ENCODE results near the gene RALGPS1. TPM values are rescaled to one million over a fixed set of nuclear protein-coding genes. Genes with fewer than 3 reads are reported as not detected.

Gene RALGPS1
- polyA plus RNA-seq, 1 donor from 2014 or later, result 8.0 TPM

DNA sequence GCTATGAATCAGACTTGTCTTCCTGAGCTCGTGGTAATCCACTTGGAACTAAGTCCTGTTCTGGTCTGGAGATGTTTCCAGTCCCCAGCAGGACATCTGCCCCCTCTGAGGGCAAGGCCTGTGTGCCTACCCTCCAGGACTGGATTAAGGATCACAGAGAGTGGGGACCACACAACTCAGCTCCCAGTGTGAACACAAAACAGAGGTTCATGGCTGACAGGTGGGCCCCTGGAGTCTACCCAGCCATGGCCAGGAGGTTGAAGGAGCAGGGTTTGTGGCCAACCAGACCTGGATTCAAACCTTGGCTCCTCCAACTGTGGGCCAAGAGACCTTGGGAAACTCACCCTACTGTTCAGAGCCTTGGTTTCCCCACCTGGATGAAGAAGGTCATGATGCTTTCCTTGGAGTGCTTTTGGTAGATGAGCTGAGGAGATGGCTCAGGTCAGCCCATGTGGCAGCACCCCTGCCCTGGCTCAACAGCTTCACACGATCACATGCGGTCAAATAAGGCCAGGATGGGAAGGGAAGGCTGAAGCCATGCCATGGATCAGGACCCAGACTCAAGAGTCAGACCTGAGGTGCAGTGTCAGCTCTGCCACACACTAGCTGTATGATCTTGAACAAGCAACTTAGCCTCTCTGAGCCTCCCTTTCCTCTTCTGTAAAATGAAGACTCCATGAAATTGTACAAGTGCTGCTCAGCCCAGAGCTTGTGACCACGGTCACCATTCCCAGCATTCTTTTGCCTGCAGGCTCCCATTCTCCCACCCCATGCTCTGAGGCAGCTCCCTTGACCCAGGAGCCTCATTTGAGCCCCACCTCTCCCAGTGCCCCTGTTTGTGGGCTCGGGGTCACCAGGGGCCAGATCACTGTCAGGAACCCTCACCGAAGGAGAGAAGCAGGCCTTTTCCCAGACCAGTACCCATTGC is 235.1 kb downstream of the RALGPS1 start:
- Mint-ChIP-seq H3K4me1 (peaks cover 11 to 19% (median 15%) of the 10 kb centered on the region in 3 donors), H3K4me3 (no peak overlapping the region), H3K27me3 (no peaks in the 10 kb centered on the region), H3K36me3 (peaks cover 5% of the 10 kb centered on the region), H3K9me3 (peaks cover 0 to 2% (median 0%) of the 10 kb centered on the region in 3 donors), H3K27ac (peak overlapping the region in 1 of 3 donors; percentile 35)

DNA sequence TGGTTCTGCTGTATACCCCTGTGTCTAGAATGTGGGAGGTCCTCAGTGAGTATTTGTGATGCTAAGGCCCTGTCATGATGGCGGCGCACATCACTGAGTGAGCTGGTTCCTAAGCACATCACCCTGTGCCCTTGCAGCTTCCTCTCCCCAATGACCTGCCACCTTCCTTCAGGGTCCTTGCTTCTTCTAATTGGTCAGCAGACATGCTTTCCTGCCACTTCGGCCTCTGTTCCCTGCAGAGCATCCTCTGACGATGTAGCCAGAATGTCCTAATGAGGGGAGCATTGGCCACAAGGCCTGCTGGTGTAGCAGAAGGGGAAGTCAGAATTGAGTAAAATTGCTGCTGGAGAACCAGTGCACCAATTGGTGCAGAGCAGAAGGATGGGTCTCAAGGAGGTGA is 238.9 kb downstream of the RALGPS1 start:
- peak overlapping the region in 1 of 3 donors; percentile 67 for H3K27ac Mint-ChIP-seq
- no peaks in the 10 kb centered on the region for H3K27me3 Mint-ChIP-seq
- peaks cover 13 to 21% (median 18%) of the 10 kb centered on the region in 3 donors for H3K4me1 Mint-ChIP-seq
- peak overlapping the region in 1 of 4 donors; percentile 47 for H3K4me3 Mint-ChIP-seq
- no peaks in the 10 kb centered on the region for H3K9me3 Mint-ChIP-seq
- peaks cover 2% of the 10 kb centered on the region for H3K36me3 Mint-ChIP-seq

DNA sequence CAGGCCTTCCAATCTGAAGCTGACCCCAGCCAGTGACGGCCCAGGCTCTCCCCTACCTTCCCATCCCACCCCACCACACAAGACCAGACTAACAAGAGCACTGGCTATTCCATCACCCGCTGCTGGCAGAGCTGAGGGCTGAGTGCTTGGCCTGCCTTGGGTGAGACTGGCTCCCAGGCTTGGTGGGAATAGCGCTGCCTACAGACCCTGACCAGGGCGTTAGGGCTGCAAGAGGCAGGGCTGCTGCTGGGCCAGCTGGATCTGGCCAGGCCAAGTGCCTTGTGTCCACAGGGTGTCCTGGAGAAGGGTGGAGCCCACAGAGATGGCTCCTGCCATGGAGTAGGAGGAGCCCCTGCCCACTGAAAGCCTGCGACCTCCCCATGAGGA is 239.4 kb downstream of the RALGPS1 start:
- no peaks in the 10 kb centered on the region for H3K27me3 Mint-ChIP-seq
- peak overlapping the region in 1 of 3 donors; percentile 67 for H3K27ac Mint-ChIP-seq
- peaks cover 13 to 21% (median 18%) of the 10 kb centered on the region in 3 donors for H3K4me1 Mint-ChIP-seq
- peak overlapping the region in 3 of 4 donors; percentile 19 to 58 (median 47) for H3K4me3 Mint-ChIP-seq
- H3K36me3 Mint-ChIP-seq, result peaks cover 2% of the 10 kb centered on the region
- no peaks in the 10 kb centered on the region for H3K9me3 Mint-ChIP-seq

DNA sequence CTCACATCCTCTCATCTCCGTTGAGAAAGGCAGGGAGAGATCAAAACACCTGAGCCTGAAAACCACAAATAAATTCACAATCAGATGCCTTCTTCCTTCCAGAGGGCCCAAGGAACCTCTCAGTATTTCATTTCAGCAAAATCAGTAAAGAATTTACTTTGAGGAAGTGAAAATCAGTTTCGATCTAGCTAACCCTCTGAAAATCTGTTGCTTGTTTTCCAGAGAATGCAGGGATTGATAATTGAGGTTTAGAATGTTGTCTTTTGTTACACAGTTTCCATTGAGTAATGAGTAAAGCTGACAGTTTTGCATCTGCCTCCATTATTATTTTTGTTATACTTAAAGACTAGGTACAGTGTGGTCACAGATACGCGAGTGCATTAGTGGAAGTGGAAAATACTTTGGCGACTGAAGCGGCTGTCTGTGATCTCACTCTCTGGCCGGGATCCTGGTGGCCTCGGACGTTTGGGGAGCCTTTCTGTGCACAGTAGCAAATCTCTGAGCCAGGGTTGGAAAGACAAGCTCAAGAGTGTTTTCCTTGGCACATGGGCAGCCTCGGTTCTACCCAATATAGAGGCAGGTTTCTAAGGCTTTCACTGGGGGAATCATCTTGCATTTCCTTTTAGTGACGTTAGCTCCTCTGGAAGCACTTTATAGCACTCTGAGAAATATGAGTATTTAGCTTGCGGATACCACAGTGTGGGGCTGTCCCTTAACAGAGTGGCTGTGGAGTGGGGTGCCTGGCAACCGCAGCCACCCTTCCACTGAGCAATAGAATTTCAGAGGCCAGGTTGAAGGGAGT is 240.0 kb downstream of the RALGPS1 start:
- Mint-ChIP-seq H3K4me1 (peaks cover 13 to 21% (median 20%) of the 10 kb centered on the region in 3 donors), H3K27ac (peak overlapping the region in 1 of 3 donors; percentile 83), H3K4me3 (peak overlapping the region; percentile 19 to 63 (median 52)), H3K27me3 (no peaks in the 10 kb centered on the region), H3K36me3 (peaks cover 2% of the 10 kb centered on the region), H3K9me3 (no peaks in the 10 kb centered on the region)

DNA sequence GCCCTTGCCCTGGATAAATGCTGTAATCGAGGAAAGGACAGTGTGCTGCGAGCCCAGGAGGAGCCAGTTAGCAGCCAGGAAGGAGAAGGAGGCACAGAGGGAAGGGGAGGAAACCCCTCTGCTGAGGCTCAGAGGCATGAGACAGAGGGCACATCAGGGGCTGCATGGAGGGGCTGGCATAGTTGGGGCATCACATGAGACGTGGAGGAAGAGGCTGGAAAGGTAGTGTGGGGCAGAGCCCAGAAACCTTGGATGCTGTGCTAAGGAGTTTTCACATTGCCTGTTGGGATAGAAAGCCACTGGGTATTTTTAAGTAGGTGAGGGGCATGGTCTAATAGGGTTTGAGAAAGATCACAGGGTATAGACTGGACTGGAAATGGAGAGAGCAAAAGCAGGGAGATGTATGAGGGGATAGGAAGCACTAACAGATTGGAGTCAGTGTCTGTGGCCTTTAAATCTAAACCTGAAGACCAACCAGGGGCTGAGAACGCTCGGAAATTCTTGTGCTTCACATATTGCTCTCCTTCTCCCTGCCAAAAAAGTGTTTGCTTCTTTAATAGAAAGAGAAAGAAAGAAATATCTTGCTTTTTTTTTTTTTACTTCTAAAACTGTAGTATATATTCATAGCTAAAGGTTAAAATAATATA is 240.9 kb downstream of the RALGPS1 start:
- H3K27ac Mint-ChIP-seq, result peak overlapping the region in 1 of 3 donors; percentile 22
- H3K27me3 Mint-ChIP-seq, result no peaks in the 10 kb centered on the region
- no peaks in the 10 kb centered on the region for H3K9me3 Mint-ChIP-seq
- no peak overlapping the region for H3K4me3 Mint-ChIP-seq
- H3K4me1 Mint-ChIP-seq, result peaks cover 13 to 23% (median 21%) of the 10 kb centered on the region in 3 donors
- H3K36me3 Mint-ChIP-seq, result peaks cover 2% of the 10 kb centered on the region

DNA sequence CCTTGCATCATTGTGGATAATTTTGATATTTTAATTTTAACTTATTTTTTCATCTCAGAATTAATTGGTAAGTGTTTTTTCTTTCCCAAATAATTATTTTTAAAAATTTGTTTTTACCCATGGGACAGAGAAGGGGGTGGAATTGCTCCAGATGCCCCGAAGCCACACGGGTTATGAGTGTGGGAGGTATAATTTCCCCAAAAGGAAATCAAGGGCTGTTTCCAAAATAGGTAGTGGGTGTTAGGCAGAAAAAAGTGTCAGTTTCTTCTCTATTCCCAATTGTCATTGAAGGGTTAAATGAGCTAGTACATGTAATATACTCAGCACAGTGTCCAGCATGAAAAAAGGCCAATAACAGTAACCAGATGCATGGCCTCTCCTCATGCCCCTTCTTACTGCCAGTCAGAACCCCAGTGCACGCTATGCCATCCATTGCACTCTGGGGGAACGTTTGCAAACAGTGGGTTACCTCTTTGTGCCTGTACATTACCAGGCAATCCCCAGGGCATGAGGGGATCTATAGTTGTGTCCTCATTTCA is 244.3 kb downstream of the RALGPS1 start:
- no peak overlapping the region for H3K27ac Mint-ChIP-seq
- peaks cover 2% of the 10 kb centered on the region for H3K36me3 Mint-ChIP-seq
- H3K4me3 Mint-ChIP-seq, result no peak overlapping the region

DNA sequence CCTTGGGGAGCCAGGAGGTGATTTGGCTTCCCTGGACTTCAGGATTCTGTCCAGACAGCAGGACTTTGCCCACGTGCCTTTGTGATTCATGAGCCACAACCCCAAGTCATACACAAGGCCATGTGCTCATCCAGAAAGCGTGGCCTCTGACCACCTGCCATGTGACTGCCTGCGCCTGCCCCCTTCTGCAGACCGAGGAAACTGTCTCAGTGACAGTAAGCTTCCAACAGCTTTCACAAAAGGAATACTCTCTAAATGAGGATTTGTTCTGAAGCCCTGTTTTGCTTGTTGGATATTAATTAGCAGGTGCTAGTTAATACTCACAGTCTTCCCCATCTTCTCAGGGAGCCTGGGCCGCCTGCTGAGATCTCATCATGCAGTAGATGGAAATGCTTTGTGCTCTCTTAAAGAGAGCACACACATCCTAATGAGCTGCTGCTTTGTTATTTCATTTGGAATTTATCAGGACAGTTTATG is 244.8 kb downstream of the RALGPS1 start:
- Mint-ChIP-seq H3K36me3 (peaks cover 2% of the 10 kb centered on the region), H3K27me3 (no peaks in the 10 kb centered on the region), H3K4me1 (peaks cover 11 to 18% (median 12%) of the 10 kb centered on the region in 3 donors), H3K9me3 (no peaks in the 10 kb centered on the region), H3K27ac (peak overlapping the region in 1 of 3 donors; percentile 21), H3K4me3 (no peak overlapping the region)

More for the DNA sequence above, 244.3 kb downstream of the RALGPS1 start:
- H3K9me3 Mint-ChIP-seq, result no peaks in the 10 kb centered on the region
- H3K4me1 Mint-ChIP-seq, result peaks cover 14 to 22% (median 14%) of the 10 kb centered on the region in 3 donors
- H3K27me3 Mint-ChIP-seq, result no peaks in the 10 kb centered on the region

DNA sequence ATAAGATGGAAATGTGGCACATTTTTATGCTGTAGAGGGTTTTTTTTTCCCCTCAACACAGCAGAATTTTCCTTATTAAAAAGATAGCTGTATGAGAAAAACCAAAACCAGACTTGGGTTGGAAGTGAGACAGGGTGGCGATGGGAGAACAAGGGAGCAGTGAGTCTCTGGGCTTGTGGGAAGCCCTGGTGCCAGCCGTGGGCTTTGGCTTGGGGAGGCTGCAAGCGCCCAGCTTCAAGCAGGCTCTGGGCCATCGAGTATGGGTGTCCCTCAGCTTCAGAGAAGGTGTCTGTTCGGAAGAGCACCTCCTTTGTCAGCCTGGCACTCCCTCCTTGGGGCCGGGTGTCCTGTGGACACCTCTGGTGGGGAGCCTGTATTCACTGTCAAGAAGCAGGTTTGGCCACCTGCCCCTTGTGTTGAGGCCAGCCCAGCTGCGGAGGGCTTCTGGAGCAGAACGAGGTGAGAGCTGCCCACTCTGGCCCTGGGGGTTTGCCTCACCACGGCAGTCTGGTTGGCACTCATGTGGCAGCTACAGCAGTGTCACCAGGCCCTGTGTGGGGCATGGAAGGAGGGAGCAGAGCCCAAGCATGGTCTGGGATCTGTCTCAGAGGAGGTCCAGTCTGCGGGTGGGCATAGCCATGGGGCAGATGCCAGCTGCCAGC is 245.5 kb downstream of the RALGPS1 start:
- no peaks in the 10 kb centered on the region for H3K27me3 Mint-ChIP-seq
- H3K27ac Mint-ChIP-seq, result peak overlapping the region in 1 of 3 donors; percentile 27
- peaks cover 2% of the 10 kb centered on the region for H3K36me3 Mint-ChIP-seq
- H3K4me3 Mint-ChIP-seq, result no peak overlapping the region
- peaks cover 4 to 11% (median 11%) of the 10 kb centered on the region in 3 donors for H3K4me1 Mint-ChIP-seq
- no peaks in the 10 kb centered on the region for H3K9me3 Mint-ChIP-seq

DNA sequence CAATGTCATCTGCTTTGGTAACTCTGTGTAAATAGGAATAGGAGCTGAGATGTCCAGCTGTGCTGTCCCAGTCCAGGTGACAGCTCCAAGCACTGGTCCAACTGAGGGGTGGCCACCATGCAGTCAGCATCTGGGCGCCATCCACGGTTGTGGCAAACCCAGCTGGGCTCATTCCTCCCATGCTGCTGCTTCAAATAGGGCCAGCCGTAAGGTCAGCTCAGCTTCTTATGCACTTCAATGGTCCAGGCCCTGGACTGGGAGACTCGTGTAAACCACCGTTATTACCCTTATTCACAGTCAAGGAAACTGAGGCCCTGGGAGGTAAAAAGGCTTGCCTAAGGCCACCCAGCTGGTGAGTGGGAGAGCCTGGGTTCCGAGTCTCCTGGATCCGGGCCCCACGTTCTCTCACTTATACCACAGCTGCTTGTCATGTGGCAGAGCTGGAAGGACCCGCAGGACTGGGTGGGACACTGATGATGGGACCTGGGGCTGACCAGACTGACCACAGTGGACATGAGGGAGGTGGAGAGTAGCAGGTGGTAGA is 246.6 kb downstream of the RALGPS1 start:
- no peak overlapping the region for H3K27ac Mint-ChIP-seq
- H3K9me3 Mint-ChIP-seq, result no peaks in the 10 kb centered on the region
- H3K4me3 Mint-ChIP-seq, result no peak overlapping the region
- peaks cover 2% of the 10 kb centered on the region for H3K36me3 Mint-ChIP-seq
- H3K4me1 Mint-ChIP-seq, result peaks cover 9 to 19% (median 14%) of the 10 kb centered on the region in 3 donors
- H3K27me3 Mint-ChIP-seq, result no peaks in the 10 kb centered on the region

DNA sequence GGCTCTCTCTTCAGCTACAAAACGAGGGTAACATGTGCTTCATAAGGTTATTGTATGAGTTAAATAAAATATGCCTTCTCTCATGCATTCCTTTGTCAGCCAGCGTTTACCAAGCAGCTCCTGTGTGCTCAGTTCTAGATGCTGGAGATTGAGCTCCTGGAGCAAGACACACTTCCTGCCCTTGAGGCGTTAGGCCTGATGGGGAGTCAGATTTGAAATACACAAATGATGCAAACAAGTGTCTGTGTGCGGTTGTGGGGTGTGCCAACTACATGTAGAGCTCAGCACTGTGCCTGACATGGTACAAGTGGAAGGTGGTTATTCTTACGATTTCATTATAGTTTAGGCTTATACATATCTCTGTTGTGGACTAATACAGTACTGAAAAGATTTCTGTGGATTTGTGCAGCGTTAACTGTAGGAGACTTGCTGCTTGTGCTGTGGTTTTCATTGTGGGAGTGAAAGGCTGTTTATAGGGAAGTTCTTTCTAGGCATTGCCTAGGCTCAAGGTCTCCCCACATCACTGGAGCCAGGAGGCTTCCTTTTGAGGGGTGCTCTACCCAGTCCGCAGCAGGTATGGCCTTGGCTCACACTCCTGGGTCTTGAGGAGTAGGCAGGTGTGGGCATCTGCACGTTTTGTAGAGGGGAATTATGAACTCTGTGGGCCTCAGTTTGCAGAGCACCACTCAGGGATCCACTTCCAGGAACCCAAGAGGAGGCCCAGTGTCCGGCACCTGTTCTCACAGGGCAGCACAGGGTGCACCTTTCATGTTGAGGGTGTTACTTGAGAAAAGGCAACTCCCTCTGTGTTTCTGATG is 247.7 kb downstream of the RALGPS1 start:
- peaks cover 0 to 1% (median 0%) of the 10 kb centered on the region in 3 donors for H3K9me3 Mint-ChIP-seq
- H3K4me3 Mint-ChIP-seq, result no peak overlapping the region
- H3K27ac Mint-ChIP-seq, result peak overlapping the region in 1 of 3 donors; percentile 17
- H3K36me3 Mint-ChIP-seq, result peaks cover 2% of the 10 kb centered on the region
- peaks cover 16 to 28% (median 23%) of the 10 kb centered on the region in 3 donors for H3K4me1 Mint-ChIP-seq
- H3K27me3 Mint-ChIP-seq, result no peaks in the 10 kb centered on the region

DNA sequence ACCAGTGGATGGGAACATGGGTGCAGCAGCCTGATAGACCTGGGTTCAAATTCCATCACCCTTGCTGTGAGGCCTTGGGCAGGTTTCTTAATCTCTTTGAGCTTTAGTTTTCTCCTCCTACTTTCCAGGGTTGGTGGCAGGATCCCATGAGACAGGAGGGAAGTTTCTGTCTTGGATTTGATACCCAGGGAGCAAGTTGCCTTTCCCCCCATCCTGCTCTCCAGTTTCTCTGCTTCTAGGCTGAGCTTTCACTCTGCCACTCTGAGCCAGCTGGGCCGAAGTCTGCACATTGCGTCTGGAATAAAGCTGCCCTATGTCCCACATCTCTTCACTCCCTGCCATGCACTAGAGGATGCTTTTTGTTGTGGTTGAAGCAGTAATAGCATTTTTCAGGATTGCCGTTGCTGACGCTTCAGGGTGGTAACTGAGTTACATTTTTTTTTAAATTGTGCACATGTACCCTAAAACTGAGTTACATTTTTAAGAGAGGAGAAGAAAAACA is 248.3 kb downstream of the RALGPS1 start:
- peaks cover 0 to 1% (median 0%) of the 10 kb centered on the region in 3 donors for H3K9me3 Mint-ChIP-seq
- H3K27ac Mint-ChIP-seq, result peak overlapping the region in 1 of 3 donors; percentile 17

DNA sequence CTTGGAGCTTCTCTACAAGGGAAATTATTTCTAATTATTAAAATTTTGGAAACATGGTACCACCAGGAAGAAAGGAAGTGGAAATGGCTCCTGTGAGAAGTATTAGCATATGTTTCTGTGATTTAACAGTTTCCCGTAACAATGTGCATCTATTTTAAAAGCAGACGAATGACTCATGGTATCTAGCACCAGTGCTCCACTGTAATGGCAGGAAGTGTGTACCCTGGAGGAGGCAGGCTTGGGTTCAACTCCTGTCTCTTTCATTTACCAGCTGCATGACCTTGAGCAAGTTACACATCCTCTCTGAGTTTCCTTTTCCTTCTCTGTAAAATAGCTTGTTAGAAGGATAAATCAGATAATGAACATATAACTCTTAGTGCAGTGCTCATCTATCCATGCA is 248.8 kb downstream of the RALGPS1 start:
- H3K27me3 Mint-ChIP-seq, result no peaks in the 10 kb centered on the region
- peaks cover 2% of the 10 kb centered on the region for H3K36me3 Mint-ChIP-seq
- H3K9me3 Mint-ChIP-seq, result peaks cover 0 to 1% (median 0%) of the 10 kb centered on the region in 3 donors
- H3K4me3 Mint-ChIP-seq, result no peak overlapping the region
- no peak overlapping the region for H3K27ac Mint-ChIP-seq
- H3K4me1 Mint-ChIP-seq, result peaks cover 27 to 33% (median 28%) of the 10 kb centered on the region in 3 donors

More for the DNA sequence above, 248.3 kb downstream of the RALGPS1 start:
- no peak overlapping the region for H3K4me3 Mint-ChIP-seq
- peaks cover 2% of the 10 kb centered on the region for H3K36me3 Mint-ChIP-seq
- H3K27me3 Mint-ChIP-seq, result no peaks in the 10 kb centered on the region
- H3K4me1 Mint-ChIP-seq, result peaks cover 22 to 33% (median 28%) of the 10 kb centered on the region in 3 donors

DNA sequence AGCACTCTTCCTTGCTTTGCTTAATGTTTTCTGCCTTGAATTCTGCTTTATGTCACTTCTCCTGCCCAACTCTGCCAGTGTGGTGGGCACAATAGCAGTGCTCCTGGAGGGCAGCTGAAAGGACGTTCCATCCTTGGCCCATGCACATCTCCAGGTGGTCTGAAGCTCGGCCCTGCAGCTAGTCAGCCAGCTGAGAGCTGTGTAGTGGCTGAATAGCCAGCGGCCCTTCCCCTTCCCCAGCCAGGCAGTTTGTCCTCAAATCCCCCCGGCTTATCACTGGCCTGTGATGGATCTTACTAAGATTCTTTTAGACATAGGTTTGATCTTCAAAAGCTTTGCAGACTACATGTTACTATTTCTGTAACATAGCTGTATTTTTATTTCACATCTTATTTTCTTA is 250.5 kb downstream of the RALGPS1 start:
- Mint-ChIP-seq H3K36me3 (peaks cover 2% of the 10 kb centered on the region), H3K27me3 (no peaks in the 10 kb centered on the region), H3K9me3 (peaks cover 0 to 1% (median 0%) of the 10 kb centered on the region in 3 donors), H3K4me1 (peaks cover 27 to 33% (median 30%) of the 10 kb centered on the region in 3 donors), H3K27ac (no peak overlapping the region), H3K4me3 (no peak overlapping the region)
